HEK293 (cell line): Measurements from ENCODE around the gene EXD3.

ENCODE experiments used
- CTCF ChIA-PET: fragments of 350-600 bp; formaldehyde crosslinking; extraction: SDS; loops from one replicate; lab custom pipeline; 2021; ENCODE audit warnings: antibody characterized with exemption; lab: Yijun Ruan, JAX
- POLR2A ChIA-PET: fragments of 300-600 bp; formaldehyde crosslinking; extraction: SDS; loops from one replicate; lab custom pipeline; 2020; ENCODE audit warnings: antibody characterized with exemption, inconsistent platforms; lab: Yijun Ruan, JAX
- H3K27ac ChIP-seq: fragments of 200-500 bp; sonication (Bioruptor generic); 2 replicates; pipeline ENCODE4 v1.5.1; 2014; ENCODE audit warnings: low read depth, low read length, control low read depth, inconsistent platforms; ENCODE audit errors: extremely low read depth
- H3K36me3 ChIP-seq, 2 experiments: fragments of 200-500 bp in 1 of 2; sonication (Bioruptor generic) in 1 of 2; 1 replicate in 1 of 2; 2 replicates in 1 of 2; pipeline ENCODE4 v1.5.1; 2014 to 2017; ENCODE audit warnings: inconsistent platforms in 2 of 2, low read length in 2 of 2; ENCODE audit not compliant: control insufficient read depth in 2 of 2, insufficient read depth in 1 of 2
- H3K4me1 ChIP-seq: fragments of 200-500 bp; sonication (Bioruptor generic); 2 replicates; pipeline ENCODE4 v1.5.1; 2014; ENCODE audit warnings: mild to moderate bottlenecking, low read length, inconsistent platforms; ENCODE audit not compliant: control insufficient read depth, insufficient read depth
- H3K4me3 ChIP-seq: 2 replicates; pipeline ENCODE4 v1.5.1; 2011; ENCODE audit warnings: low read depth, mild to moderate bottlenecking, control low read depth, low read length, moderate library complexity
- H3K9me3 ChIP-seq: fragments of 200-500 bp; sonication (Bioruptor generic); 2 replicates; pipeline ENCODE4 v1.5.1; 2014; ENCODE audit warnings: low read depth, low read length, inconsistent platforms; ENCODE audit not compliant: control insufficient read depth, insufficient read depth
- GFI1B ChIP-seq: fragments of 450-650 bp; formaldehyde crosslinking; IDR thresholded peaks from 2 replicates; pipeline ENCODE4 v1.5.1; 2016; ENCODE audit warnings: missing biosample characterization, missing genetic modification characterization
- GLI4 ChIP-seq: fragments of 450-650 bp; formaldehyde crosslinking; IDR thresholded peaks from 2 replicates; pipeline ENCODE4 v1.5.1; 2016; ENCODE audit warnings: missing biosample characterization, missing genetic modification characterization
- GLIS1 ChIP-seq: fragments of 450-650 bp; formaldehyde crosslinking; IDR thresholded peaks from 2 replicates; pipeline ENCODE4 v1.5.1; 2016; ENCODE audit warnings: missing biosample characterization, missing genetic modification characterization
- IKZF3 ChIP-seq: fragments of 450-650 bp; IDR thresholded peaks from 2 replicates; pipeline ENCODE4 v1.5.0; 2018; ENCODE audit warnings: missing biosample characterization, mild to moderate bottlenecking, missing genetic modification characterization, moderate library complexity
- SP7 ChIP-seq: fragments of 450-650 bp; formaldehyde crosslinking; IDR thresholded peaks from 2 replicates; pipeline ENCODE4 v1.5.1; 2016; ENCODE audit warnings: missing biosample characterization, missing genetic modification characterization
- TRIM28 ChIP-seq: IDR thresholded peaks from 2 replicates; pipeline ENCODE4 v1.6.1; 2011; ENCODE audit warnings: low read length, control low read depth, borderline replicate concordance
- ZFHX2 ChIP-seq: fragments of 450-650 bp; formaldehyde crosslinking; conservative IDR thresholded peaks from 2 replicates; pipeline ENCODE4 v1.5.1; 2016; ENCODE audit warnings: missing biosample characterization, missing genetic modification characterization
- ZNF133 ChIP-seq: fragments of 450-650 bp; formaldehyde crosslinking; IDR thresholded peaks from 2 replicates; pipeline ENCODE4 v1.5.1; 2016; ENCODE audit warnings: missing biosample characterization, missing genetic modification characterization
- ZNF138 ChIP-seq: fragments of 450-650 bp; formaldehyde crosslinking; IDR thresholded peaks from 2 replicates; pipeline ENCODE4 v1.5.1; 2016; ENCODE audit warnings: missing biosample characterization, missing genetic modification characterization, borderline replicate concordance
- ZNF16 ChIP-seq: fragments of 450-650 bp; formaldehyde crosslinking; IDR thresholded peaks from 2 replicates; pipeline ENCODE4 v1.5.1; 2016; ENCODE audit warnings: low read depth, missing biosample characterization, missing genetic modification characterization
- ZNF2 ChIP-seq: fragments of 450-650 bp; formaldehyde crosslinking; IDR thresholded peaks from 2 replicates; pipeline ENCODE4 v1.5.1; 2016; ENCODE audit warnings: missing biosample characterization, missing genetic modification characterization
- ZNF214 ChIP-seq: fragments of 450-650 bp; formaldehyde crosslinking; IDR thresholded peaks from 2 replicates; pipeline ENCODE4 v1.5.1; 2017; ENCODE audit warnings: missing biosample characterization, mild to moderate bottlenecking, missing genetic modification characterization, borderline replicate concordance
- ZNF223 ChIP-seq: fragments of 450-650 bp; formaldehyde crosslinking; IDR thresholded peaks from 2 replicates; pipeline ENCODE4 v1.5.1; 2016; ENCODE audit warnings: missing biosample characterization, missing genetic modification characterization
- ZNF350 ChIP-seq: fragments of 450-650 bp; formaldehyde crosslinking; IDR thresholded peaks from 2 replicates; pipeline ENCODE4 v1.5.0; 2017; ENCODE audit warnings: missing biosample characterization, mild to moderate bottlenecking, missing genetic modification characterization
- ZNF473 ChIP-seq: fragments of 450-650 bp; formaldehyde crosslinking; IDR thresholded peaks from 2 replicates; pipeline ENCODE4 v1.5.1; 2017; ENCODE audit warnings: missing biosample characterization, missing genetic modification characterization
- ZNF530 ChIP-seq: fragments of 450-650 bp; formaldehyde crosslinking; IDR thresholded peaks from 2 replicates; pipeline ENCODE4 v1.5.1; 2016; ENCODE audit warnings: low read depth, missing biosample characterization, missing genetic modification characterization
- ZNF561 ChIP-seq: fragments of 450-650 bp; IDR thresholded peaks from 2 replicates; pipeline ENCODE4 v1.5.1; 2018; ENCODE audit warnings: missing biosample characterization, missing genetic modification characterization, borderline replicate concordance
- ZNF600 ChIP-seq: fragments of 450-650 bp; formaldehyde crosslinking; IDR thresholded peaks from 2 replicates; pipeline ENCODE4 v1.5.1; 2016; ENCODE audit warnings: missing biosample characterization, missing genetic modification characterization
- ZNF626 ChIP-seq: fragments of 450-650 bp; sonication (Bioruptor Pico); formaldehyde crosslinking; IDR thresholded peaks from 2 replicates; pipeline ENCODE4 v1.5.1; 2018; ENCODE audit warnings: missing biosample characterization, missing genetic modification characterization, inconsistent platforms
- ZNF660 ChIP-seq: fragments of 450-650 bp; IDR thresholded peaks from 2 replicates; pipeline ENCODE4 v1.5.1; 2018; ENCODE audit warnings: missing biosample characterization, mild to moderate bottlenecking, missing genetic modification characterization
- ZNF670 ChIP-seq: fragments of 450-650 bp; formaldehyde crosslinking; IDR thresholded peaks from 2 replicates; pipeline ENCODE4 v1.5.1; 2016; ENCODE audit warnings: missing biosample characterization, missing genetic modification characterization, low read depth
- ZNF747 ChIP-seq: fragments of 450-650 bp; formaldehyde crosslinking; IDR thresholded peaks from 2 replicates; pipeline ENCODE4 v1.5.1; 2016; ENCODE audit warnings: missing biosample characterization, missing genetic modification characterization
- TF ChIP-seq, protein P1 (sequence below): fragments of 450-650 bp; formaldehyde crosslinking; IDR thresholded peaks from 2 replicates; pipeline ENCODE4 v1.5.1; 2017; ENCODE audit warnings: missing biosample characterization, missing genetic modification characterization
- TF ChIP-seq, protein P2 (sequence below): fragments of 450-650 bp; formaldehyde crosslinking; IDR thresholded peaks from 2 replicates; pipeline ENCODE4 v1.5.1; 2016; ENCODE audit warnings: missing biosample characterization, missing genetic modification characterization, borderline replicate concordance
- TF ChIP-seq, protein P3 (sequence below): fragments of 450-650 bp; formaldehyde crosslinking; IDR thresholded peaks from 2 replicates; pipeline ENCODE4 v1.5.1; 2016; ENCODE audit warnings: missing biosample characterization, missing genetic modification characterization
- TF ChIP-seq, protein P4 (sequence below): fragments of 450-650 bp; formaldehyde crosslinking; IDR thresholded peaks from 2 replicates; pipeline ENCODE4 v1.5.1; 2016; ENCODE audit warnings: missing biosample characterization, missing genetic modification characterization

The EXD3 gene

DNA sequence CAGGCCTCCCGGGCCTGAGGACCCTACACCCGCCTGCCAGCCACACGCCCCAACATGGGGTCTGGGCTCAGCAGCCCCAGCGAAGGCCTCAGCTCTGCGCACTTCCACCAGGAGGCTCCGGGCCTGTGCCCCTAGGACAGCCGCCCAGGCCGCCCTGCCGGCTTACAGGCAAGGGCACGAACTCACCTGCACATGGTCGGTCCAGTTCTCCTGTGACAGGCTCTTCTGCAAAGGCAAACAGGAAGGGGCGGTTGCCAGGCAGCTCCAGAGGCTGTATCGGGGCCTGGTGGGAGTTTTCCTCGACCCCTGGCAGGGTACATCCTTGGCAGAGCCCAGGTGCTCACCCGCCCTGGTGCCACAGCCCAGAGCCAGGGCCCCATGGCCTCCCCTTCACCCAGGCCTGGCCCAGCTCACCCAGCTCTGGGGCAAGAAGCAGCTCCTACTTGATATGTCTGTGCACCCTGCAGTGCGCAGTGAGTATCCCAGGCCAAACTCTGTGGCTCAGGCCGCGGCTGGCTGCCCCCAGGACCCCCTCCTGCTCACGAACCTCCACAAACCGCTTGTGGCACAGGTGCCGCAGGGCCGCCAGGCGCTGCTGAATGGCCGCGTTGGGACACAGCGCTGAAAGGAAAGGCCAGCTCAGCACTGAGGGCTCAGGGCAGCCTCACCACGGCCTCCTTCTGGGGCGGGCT, 68.7 kb downstream of the EXD3 start:
- TF ChIP-seq ZNF626, result no peak
- TF ChIP-seq ZNF214 (tag by site-specific recombination), result no peak
- TF ChIP-seq, protein P1, sequence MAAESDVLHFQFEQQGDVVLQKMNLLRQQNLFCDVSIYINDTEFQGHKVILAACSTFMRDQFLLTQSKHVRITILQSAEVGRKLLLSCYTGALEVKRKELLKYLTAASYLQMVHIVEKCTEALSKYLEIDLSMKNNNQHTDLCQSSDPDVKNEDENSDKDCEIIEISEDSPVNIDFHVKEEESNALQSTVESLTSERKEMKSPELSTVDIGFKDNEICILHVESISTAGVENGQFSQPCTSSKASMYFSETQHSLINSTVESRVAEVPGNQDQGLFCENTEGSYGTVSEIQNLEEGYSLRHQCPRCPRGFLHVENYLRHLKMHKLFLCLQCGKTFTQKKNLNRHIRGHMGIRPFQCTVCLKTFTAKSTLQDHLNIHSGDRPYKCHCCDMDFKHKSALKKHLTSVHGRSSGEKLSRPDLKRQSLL (tag by site-specific recombination), result no peak
- no peak for TF ChIP-seq ZNF223 (tag by site-specific recombination)
- no peak for TF ChIP-seq ZNF138 (tag by site-specific recombination)
- no peak for TF ChIP-seq GLIS1
- no peaks in the 10 kb centered on the region for H3K9me3 ChIP-seq
- no peaks in the 10 kb centered on the region for H3K4me1 ChIP-seq
- ChIA-PET CTCF (interaction anchor here (0.6 kb wide), 1 partner anchor 287 kb away, joined by 3 read pairs; no protein-coding TSS in a partner anchor), POLR2A (no interaction called here)
- no peaks in the 10 kb centered on the region for H3K36me3 ChIP-seq
- no peak overlapping the region for H3K27ac ChIP-seq
- no peak overlapping the region for H3K4me3 ChIP-seq

DNA sequence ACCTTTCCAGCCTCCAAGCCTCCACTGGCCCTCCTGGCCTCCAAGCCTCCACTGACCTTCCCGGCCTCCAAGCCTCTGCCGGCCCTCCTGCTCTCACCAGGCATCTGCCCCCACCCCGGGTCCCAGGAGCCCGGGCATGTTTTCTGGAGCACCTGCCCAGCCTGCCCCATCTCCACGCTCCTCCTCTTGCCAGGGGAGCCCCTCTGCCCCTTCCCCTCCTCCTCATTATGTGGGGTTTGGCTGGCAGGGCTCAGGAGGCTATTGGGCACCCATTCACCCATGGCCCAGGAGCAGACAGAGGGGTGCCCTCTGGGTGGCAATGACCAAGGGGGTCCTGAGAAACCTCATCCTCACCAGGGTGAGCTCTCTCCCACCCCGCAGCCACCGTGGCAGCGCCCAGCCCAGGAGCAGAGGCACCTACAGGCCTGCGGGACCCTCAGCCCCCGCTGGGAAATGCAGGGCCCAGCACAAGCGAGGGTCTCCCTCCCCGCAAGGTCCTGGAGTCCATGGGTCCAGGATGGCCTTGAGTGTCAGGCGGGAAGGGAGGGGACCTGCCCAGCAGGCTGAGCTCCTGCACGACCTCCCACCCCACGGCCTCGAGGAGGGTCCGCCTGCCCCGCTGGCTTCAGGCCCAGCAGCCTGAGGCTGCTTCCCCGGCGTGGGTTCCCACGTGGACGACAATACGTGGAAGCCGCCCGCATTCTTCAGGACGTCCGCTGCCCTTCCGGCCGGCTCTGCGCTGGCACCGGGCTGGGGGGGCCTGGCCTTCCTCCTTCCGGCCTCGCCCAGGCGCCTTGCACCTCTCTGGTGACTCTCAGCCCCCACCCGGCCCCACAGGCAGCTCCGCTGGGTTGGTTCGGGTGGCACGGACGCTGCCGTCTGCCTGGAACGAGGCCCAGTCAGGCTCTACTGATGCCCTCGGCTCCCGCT, 69.5 kb downstream of the EXD3 start:
- POLR2A ChIA-PET, result no interaction called here
- no peak overlapping the region for H3K4me3 ChIP-seq
- CTCF ChIA-PET, result interaction anchor here (0.6 kb wide), 2 partner anchors 223 to 286 kb away, joined by 3 read pairs; no protein-coding TSS in a partner anchor

DNA sequence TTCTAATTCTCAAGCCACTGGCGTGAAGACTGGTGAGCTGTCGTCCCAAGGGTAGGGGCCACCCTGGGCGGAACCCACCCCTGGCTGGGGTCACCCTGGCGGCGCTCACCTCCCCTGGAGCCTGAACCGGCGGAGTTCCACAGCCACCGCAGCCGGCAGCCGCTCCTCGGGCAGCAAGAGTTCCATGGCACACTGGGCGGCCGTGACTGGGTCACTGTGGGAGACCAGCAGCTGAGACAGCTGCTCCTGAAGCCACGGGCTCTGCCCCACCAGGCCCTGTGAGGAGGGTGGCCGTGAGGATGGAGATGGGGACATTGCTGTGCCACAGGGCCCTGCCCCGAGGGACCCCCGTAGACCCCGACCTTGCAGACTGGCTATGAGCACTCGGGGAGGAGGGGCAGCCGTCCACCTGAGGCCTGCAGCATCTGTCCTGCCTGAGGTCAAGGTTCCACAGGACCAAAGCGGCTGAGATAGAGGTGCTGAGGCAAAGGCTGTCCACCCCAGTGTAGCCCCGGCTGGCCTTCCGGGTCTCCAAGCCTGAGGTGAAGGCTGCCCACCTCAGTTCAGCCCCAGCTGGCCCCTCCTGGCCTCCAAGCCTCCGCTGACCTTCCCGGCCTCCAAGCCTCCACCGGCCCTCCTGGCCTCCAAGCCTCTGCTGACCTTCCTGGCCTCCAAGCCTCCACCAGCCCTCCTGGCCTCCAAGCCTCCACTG, 70.3 kb downstream of the EXD3 start:
- no peak overlapping the region for H3K27ac ChIP-seq
- TF ChIP-seq, protein P2, sequence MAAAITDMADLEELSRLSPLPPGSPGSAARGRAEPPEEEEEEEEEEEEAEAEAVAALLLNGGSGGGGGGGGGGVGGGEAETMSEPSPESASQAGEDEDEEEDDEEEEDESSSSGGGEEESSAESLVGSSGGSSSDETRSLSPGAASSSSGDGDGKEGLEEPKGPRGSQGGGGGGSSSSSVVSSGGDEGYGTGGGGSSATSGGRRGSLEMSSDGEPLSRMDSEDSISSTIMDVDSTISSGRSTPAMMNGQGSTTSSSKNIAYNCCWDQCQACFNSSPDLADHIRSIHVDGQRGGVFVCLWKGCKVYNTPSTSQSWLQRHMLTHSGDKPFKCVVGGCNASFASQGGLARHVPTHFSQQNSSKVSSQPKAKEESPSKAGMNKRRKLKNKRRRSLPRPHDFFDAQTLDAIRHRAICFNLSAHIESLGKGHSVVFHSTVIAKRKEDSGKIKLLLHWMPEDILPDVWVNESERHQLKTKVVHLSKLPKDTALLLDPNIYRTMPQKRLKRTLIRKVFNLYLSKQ (tag by site-specific recombination), result no peak
- TF ChIP-seq, protein P3, sequence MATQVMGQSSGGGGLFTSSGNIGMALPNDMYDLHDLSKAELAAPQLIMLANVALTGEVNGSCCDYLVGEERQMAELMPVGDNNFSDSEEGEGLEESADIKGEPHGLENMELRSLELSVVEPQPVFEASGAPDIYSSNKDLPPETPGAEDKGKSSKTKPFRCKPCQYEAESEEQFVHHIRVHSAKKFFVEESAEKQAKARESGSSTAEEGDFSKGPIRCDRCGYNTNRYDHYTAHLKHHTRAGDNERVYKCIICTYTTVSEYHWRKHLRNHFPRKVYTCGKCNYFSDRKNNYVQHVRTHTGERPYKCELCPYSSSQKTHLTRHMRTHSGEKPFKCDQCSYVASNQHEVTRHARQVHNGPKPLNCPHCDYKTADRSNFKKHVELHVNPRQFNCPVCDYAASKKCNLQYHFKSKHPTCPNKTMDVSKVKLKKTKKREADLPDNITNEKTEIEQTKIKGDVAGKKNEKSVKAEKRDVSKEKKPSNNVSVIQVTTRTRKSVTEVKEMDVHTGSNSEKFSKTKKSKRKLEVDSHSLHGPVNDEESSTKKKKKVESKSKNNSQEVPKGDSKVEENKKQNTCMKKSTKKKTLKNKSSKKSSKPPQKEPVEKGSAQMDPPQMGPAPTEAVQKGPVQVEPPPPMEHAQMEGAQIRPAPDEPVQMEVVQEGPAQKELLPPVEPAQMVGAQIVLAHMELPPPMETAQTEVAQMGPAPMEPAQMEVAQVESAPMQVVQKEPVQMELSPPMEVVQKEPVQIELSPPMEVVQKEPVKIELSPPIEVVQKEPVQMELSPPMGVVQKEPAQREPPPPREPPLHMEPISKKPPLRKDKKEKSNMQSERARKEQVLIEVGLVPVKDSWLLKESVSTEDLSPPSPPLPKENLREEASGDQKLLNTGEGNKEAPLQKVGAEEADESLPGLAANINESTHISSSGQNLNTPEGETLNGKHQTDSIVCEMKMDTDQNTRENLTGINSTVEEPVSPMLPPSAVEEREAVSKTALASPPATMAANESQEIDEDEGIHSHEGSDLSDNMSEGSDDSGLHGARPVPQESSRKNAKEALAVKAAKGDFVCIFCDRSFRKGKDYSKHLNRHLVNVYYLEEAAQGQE (tag by site-specific recombination), result no peak
- TF ChIP-seq ZNF530 (tag by site-specific recombination) (no peak), ZNF133 (tag by site-specific recombination) (no peak), IKZF3 (tag by site-specific recombination) (no peak), SP7 (no peak), ZNF2 (tag by site-specific recombination) (no peak), ZNF473 (tag by site-specific recombination) (no peak), ZNF561 (tag by site-specific recombination) (no peak), ZNF626 (no peak), GLI4 (tag by site-specific recombination) (no peak)

More for the DNA sequence above, 69.5 kb downstream of the EXD3 start:
- no peaks in the 10 kb centered on the region for H3K4me1 ChIP-seq
- no peaks in the 10 kb centered on the region for H3K36me3 ChIP-seq
- TF ChIP-seq ZNF670 (tag by site-specific recombination) (no peak), ZNF600 (no peak), TRIM28 (no peak), ZNF350 (tag by site-specific recombination) (no peak), ZFHX2 (tag by site-specific recombination) (no peak), ZNF660 (tag by site-specific recombination) (no peak), ZNF747 (tag by site-specific recombination) (no peak), GFI1B (tag by site-specific recombination) (no peak), ZNF16 (tag by site-specific recombination) (no peak)
- TF ChIP-seq, protein P4, sequence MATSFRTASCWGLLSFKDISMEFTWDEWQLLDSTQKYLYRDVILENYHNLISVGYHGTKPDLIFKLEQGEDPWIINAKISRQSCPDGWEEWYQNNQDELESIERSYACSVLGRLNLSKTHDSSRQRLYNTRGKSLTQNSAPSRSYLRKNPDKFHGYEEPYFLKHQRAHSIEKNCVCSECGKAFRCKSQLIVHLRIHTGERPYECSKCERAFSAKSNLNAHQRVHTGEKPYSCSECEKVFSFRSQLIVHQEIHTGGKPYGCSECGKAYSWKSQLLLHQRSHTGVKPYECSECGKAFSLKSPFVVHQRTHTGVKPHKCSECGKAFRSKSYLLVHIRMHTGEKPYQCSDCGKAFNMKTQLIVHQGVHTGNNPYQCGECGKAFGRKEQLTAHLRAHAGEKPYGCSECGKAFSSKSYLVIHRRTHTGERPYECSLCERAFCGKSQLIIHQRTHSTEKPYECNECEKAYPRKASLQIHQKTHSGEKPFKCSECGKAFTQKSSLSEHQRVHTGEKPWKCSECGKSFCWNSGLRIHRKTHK (tag by site-specific recombination), result no peak
- no peak overlapping the region for H3K27ac ChIP-seq
- H3K9me3 ChIP-seq, result no peaks in the 10 kb centered on the region

More for the DNA sequence above, 70.3 kb downstream of the EXD3 start:
- Histone ChIP-seq H3K36me3 (no peaks in the 10 kb centered on the region), H3K9me3 (no peaks in the 10 kb centered on the region), H3K4me1 (no peaks in the 10 kb centered on the region), H3K4me3 (no peak overlapping the region)
- CTCF ChIA-PET, result interaction anchor here (0.6 kb wide), 1 partner anchor 224 kb away, joined by 3 read pairs; no protein-coding TSS in a partner anchor
- POLR2A ChIA-PET, result no interaction called here
